DND-41 (cell line): Measurements from ENCODE around the gene PLAGL1.
"Not testable (repeated sequence)": the region's sequence is repeated elsewhere in the genome, so short reads cannot be mapped to it uniquely, and the experiment has no call there.

ENCODE experiments used
- CTCF ChIP-seq: IDR thresholded peaks from 2 replicates; pipeline ENCODE4 v1.5.1; 2012; ENCODE audit warnings: borderline replicate concordance, low read length, moderate library complexity, mild to moderate bottlenecking; ENCODE audit not compliant: poor library complexity, severe bottlenecking; ENCODE audit errors: extremely low read depth
- EZH2 ChIP-seq: IDR thresholded peaks from 3 replicates; pipeline ENCODE4 v1.6.1; 2012; ENCODE audit warnings: borderline replicate concordance, low read depth, mild to moderate bottlenecking, moderate library complexity, low read length, inconsistent platforms; ENCODE audit not compliant: severe bottlenecking

- not testable (repeated sequence) for TF ChIP-seq EZH2, CTCF
Observed at GRCh38 chr6:144009628-144010027, 1.6 kb upstream of the PLAGL1 start.
